Suprapubic skin (tissue), 4 donors: ENCODE data around the gene LTF. TPM values are rescaled to one million over a fixed set of nuclear protein-coding genes. Genes with fewer than 3 reads are reported as not detected.
"Not testable (repeated sequence)": the region's sequence is repeated elsewhere in the genome, so short reads cannot be mapped to it uniquely, and the experiment has no call there.

ENCODE experiments used
- DNase-seq, 2 donors: peaks; one replicate each; pipeline ENCODE4 v3.0.0-alpha.2; 2019; ENCODE audit warnings: low spot score in 2 of 2
- H3K27ac ChIP-seq: fragments of 200-600 bp; sonication (generic); one replicate; pipeline ENCODE4 v1.5.1; 2019
- H3K27me3 ChIP-seq: fragments of 200-600 bp; sonication (generic); one replicate; pipeline ENCODE4 v1.5.1; 2019
- H3K36me3 ChIP-seq: fragments of 200-600 bp; sonication (generic); one replicate; pipeline ENCODE4 v1.5.1; 2019
- H3K4me1 ChIP-seq: fragments of 200-600 bp; sonication (generic); one replicate; pipeline ENCODE4 v1.5.1; 2019
- H3K4me3 ChIP-seq: fragments of 200-600 bp; sonication (generic); one replicate; pipeline ENCODE4 v1.5.1; 2019; ENCODE audit warnings: mild to moderate bottlenecking
- H3K9me3 ChIP-seq: fragments of 200-600 bp; sonication (generic); one replicate; pipeline ENCODE4 v1.5.1; 2019
- CTCF ChIP-seq, 2 donors: fragments of 200-600 bp in 1 of 2; fragments of 450-650 bp in 1 of 2; sonication (generic) in 1 of 2; IDR thresholded peaks; one replicate each; pipeline ENCODE4 v1.5.1; 2016 to 2019; ENCODE audit warnings: antibody characterized with exemption in 2 of 2, mild to moderate bottlenecking in 1 of 2, moderate library complexity in 1 of 2
- EP300 ChIP-seq: sonication (generic); formaldehyde crosslinking; IDR thresholded peaks from one replicate; pipeline ENCODE4 v1.6.1; 2017; ENCODE audit warnings: antibody characterized with exemption
- POLR2A ChIP-seq, 2 donors: fragments of 450-650 bp; IDR thresholded peaks; one replicate each; pipeline ENCODE4 v1.6.1; 2017; ENCODE audit warnings: antibody characterized with exemption in 2 of 2, mild to moderate bottlenecking in 2 of 2, moderate library complexity in 2 of 2
- POLR2AphosphoS5 ChIP-seq, 3 donors: sonication (generic); formaldehyde crosslinking; IDR thresholded peaks; one replicate each; pipeline ENCODE4 v1.6.1; 2017; ENCODE audit warnings: antibody characterized with exemption in 3 of 3
- WGBS: methylation state at CpG from one replicate; pipeline ENCODE4 v1.1.5; 2018; 5-methylcytosine and 5-hydroxymethylcytosine counted together
- total RNA-seq, 4 donors: library from RNA; depleted of rRNA; stranded (reverse); fragments of >200 nt; gene quantifications; one replicate each; pipeline ENCODE4 v1.1.0, GENCODE V29; 2016

Gene LTF
- total RNA-seq, 4 donors from 2014 or later: 2.3 to 8.6 (median 3.7) TPM

- DNase-seq: no peak
- Histone ChIP-seq H3K9me3 (no peaks in the 10 kb centered on the region), H3K4me3 (no peak overlapping the region), H3K36me3 (no peaks in the 10 kb centered on the region), H3K4me1 (peaks cover 24% of the 10 kb centered on the region), H3K27me3 (no peaks in the 10 kb centered on the region), H3K27ac (peak overlapping the region; percentile 71)
- 79% methylated on average over 10 of the region's 10 CpGs for WGBS
- no peak for TF ChIP-seq CTCF (IDR thresholded peaks at IDR 0.05)
- TF ChIP-seq POLR2A (IDR thresholded peaks at IDR 0.05): no peak
- no peak for TF ChIP-seq EP300
- TF ChIP-seq POLR2AphosphoS5 (IDR thresholded peaks at IDR 0.05): no peak
Measured at GRCh38 chr3:46427916-46428833, 36.5 kb downstream of the LTF start.

- not testable (repeated sequence) for H3K9me3 ChIP-seq, DNase-seq, H3K27me3 ChIP-seq, H3K4me3 ChIP-seq, H3K36me3 ChIP-seq, H3K27ac ChIP-seq
- 74% methylated on average over 8 of the region's 8 CpGs for WGBS
- peaks cover 28% of the 10 kb centered on the region for H3K4me1 ChIP-seq
Measured at GRCh38 chr3:46427404-46427803, 37.3 kb downstream of the LTF start.

GRCh38 chr3:46426476-46426875 is 38.2 kb downstream of the LTF start:
- H3K4me1 ChIP-seq: peaks cover 28% of the 10 kb centered on the region
- H3K27ac ChIP-seq, H3K36me3 ChIP-seq, DNase-seq, H3K9me3 ChIP-seq, H3K27me3 ChIP-seq, H3K4me3 ChIP-seq: not testable (repeated sequence)
- WGBS: 63% methylated on average over 4 of the region's 4 CpGs

- WGBS: 65% methylated on average over 5 of the region's 5 CpGs
Measured at GRCh38 chr3:46423588-46423987, 41.1 kb downstream of the LTF start.

GRCh38 chr3:46422617-46423016 is 42.1 kb downstream of the LTF start:
- no peak for DNase-seq
- Histone ChIP-seq H3K4me3 (no peak overlapping the region), H3K4me1 (peaks cover 9% of the 10 kb centered on the region), H3K27me3 (no peaks in the 10 kb centered on the region), H3K36me3 (no peaks in the 10 kb centered on the region), H3K9me3 (no peaks in the 10 kb centered on the region), H3K27ac (no peak overlapping the region)
- WGBS: 69% methylated on average over 4 of the region's 6 CpGs
- TF ChIP-seq CTCF (IDR thresholded peaks at IDR 0.05): no peak
- no peak for TF ChIP-seq POLR2A (IDR thresholded peaks at IDR 0.05)
- TF ChIP-seq POLR2AphosphoS5 (IDR thresholded peaks at IDR 0.05): no peak
- TF ChIP-seq EP300: no peak

More at GRCh38 chr3:46423588-46423987, 41.1 kb downstream of the LTF start:
- Histone ChIP-seq H3K27ac (no peak overlapping the region), H3K4me1 (peaks cover 15% of the 10 kb centered on the region), H3K27me3 (no peaks in the 10 kb centered on the region), H3K9me3 (no peaks in the 10 kb centered on the region), H3K4me3 (no peak overlapping the region), H3K36me3 (no peaks in the 10 kb centered on the region)
- TF ChIP-seq POLR2A (IDR thresholded peaks at IDR 0.05) (no peak), CTCF (IDR thresholded peaks at IDR 0.05) (no peak), POLR2AphosphoS5 (IDR thresholded peaks at IDR 0.05) (no peak), EP300 (no peak)
- no peak for DNase-seq

- H3K4me1 ChIP-seq: peaks cover 9% of the 10 kb centered on the region
- no peak for DNase-seq
- no peaks in the 10 kb centered on the region for H3K9me3 ChIP-seq
- H3K27ac ChIP-seq: no peak overlapping the region
- TF ChIP-seq EP300 (no peak), POLR2A (IDR thresholded peaks at IDR 0.05) (no peak), POLR2AphosphoS5 (IDR thresholded peaks at IDR 0.05) (no peak), CTCF (IDR thresholded peaks at IDR 0.05) (no peak)
- 89% methylated on average over 2 of the region's 2 CpGs for WGBS
- H3K36me3 ChIP-seq: no peaks in the 10 kb centered on the region
- no peak overlapping the region for H3K4me3 ChIP-seq
- H3K27me3 ChIP-seq: no peaks in the 10 kb centered on the region
Measured at GRCh38 chr3:46420931-46421330, 43.8 kb downstream of the LTF start.
